Epithelial cell of proximal tubule (primary cell): ENCODE measurements around the gene TNNI2. TPM values are rescaled to one million over a fixed set of nuclear protein-coding genes. Genes with fewer than 3 reads are reported as not detected.
A peak's percentile ranks its signal among the peaks of the same experiment; 100 is the strongest.
"Not testable (repeated sequence)": the region's sequence is repeated elsewhere in the genome, so short reads cannot be mapped to it uniquely, and the experiment has no call there.

Source experiments
- DNase-seq: peaks from one replicate; pipeline ENCODE4 v3.0.0-alpha.2; 2011; ENCODE audit warnings: low read depth
- H3K4me3 ChIP-seq: 2 replicates; pipeline ENCODE4 v1.5.1; 2011; ENCODE audit warnings: low read depth, mild to moderate bottlenecking, low read length
- total RNA-seq: library from RNA; depleted of rRNA; stranded (reverse); fragments of >200 nt; gene quantifications from 2 replicates; pipeline ENCODE4 v1.2.3, GENCODE V29; 2015
- TF ChIP-seq, protein P1 (sequence below): conservative IDR thresholded peaks from 2 replicates; pipeline ENCODE4 v1.5.1; 2012; ENCODE audit warnings: low read depth, mild to moderate bottlenecking, low read length

The TNNI2 gene
- total RNA-seq, 1 donor from 2014 or later, result not detected

DNA sequence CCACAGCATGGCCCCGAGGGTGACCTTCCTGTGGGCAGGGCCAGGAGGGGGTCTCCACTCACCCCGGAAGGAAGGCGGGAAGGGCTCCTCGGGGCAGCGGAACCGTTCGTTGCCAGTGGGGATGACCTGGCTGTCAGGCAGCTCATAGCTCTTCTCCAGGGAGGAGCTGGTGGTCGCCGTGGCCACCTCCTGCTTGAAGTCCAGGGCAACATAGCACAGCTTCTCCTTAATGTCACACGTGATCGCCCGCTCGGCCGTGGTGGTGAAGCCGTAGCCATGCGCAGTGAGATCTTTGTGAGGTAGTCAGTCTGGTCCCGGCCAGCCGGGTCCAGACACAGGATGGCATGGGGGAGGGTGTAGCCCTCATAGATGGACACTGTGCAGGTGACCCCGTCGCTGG, 35.5 kb upstream of the TNNI2 start:
- DNase-seq, result no peak
- TF ChIP-seq, protein P1, sequence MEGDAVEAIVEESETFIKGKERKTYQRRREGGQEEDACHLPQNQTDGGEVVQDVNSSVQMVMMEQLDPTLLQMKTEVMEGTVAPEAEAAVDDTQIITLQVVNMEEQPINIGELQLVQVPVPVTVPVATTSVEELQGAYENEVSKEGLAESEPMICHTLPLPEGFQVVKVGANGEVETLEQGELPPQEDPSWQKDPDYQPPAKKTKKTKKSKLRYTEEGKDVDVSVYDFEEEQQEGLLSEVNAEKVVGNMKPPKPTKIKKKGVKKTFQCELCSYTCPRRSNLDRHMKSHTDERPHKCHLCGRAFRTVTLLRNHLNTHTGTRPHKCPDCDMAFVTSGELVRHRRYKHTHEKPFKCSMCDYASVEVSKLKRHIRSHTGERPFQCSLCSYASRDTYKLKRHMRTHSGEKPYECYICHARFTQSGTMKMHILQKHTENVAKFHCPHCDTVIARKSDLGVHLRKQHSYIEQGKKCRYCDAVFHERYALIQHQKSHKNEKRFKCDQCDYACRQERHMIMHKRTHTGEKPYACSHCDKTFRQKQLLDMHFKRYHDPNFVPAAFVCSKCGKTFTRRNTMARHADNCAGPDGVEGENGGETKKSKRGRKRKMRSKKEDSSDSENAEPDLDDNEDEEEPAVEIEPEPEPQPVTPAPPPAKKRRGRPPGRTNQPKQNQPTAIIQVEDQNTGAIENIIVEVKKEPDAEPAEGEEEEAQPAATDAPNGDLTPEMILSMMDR, result no peak
- H3K4me3 ChIP-seq, result no peak overlapping the region

DNA sequence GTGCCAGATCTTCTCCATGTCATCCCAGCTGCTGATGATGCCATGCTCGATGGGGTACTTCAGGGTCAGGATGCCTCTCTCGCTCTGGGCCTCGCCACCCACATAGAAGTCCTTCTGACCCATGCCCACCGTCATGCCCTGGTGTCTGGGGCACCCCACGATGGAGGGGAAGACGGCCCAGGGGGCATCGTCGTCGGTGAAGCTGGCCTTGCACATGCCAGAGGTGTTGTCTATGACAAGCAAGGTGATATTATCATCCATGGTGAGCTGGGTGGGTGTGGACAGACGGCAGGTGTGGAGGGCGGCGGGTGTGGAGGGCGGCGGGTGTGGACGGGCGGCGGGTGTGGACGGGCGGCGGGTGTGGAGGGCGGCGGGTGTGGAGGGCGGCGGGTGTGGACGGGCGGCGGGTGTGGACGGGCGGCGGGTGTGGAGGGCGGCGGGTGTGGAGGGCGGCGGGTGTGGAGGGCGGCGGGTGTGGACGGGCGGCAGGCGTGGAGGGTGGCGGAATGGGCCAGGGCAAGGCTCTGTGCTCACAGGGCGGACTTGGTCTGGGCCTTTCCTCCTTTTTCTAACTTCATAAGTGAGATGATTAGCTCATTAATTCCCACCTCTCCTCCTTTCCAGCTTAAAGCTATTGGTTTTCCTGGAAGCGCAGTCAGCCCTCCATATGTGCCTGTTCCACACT, 34.8 kb upstream of the TNNI2 start:
- not testable (repeated sequence) for H3K4me3 ChIP-seq, DNase-seq

DNA sequence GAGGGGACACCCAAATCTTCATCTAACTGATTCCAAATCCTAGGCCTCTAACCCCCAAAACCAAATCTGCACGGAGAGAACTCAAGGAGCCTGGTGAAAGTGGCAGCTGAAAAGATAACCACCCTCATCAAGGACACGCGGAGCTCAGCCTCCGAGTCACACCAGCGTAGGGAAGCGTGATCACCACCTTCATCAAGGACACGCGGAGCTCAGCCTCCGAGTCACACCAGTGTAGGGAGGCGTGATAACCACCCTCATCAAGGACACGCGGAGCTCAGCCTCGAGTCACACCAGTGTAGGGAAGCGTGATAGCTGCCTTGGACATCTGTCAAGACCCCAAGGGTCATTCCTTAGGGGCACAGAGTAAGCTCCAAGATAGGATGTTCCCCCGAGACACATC, 33.3 kb upstream of the TNNI2 start:
- no peak overlapping the region for H3K4me3 ChIP-seq
- TF ChIP-seq, protein P1, result no peak
- DNase-seq, result no peak

DNA sequence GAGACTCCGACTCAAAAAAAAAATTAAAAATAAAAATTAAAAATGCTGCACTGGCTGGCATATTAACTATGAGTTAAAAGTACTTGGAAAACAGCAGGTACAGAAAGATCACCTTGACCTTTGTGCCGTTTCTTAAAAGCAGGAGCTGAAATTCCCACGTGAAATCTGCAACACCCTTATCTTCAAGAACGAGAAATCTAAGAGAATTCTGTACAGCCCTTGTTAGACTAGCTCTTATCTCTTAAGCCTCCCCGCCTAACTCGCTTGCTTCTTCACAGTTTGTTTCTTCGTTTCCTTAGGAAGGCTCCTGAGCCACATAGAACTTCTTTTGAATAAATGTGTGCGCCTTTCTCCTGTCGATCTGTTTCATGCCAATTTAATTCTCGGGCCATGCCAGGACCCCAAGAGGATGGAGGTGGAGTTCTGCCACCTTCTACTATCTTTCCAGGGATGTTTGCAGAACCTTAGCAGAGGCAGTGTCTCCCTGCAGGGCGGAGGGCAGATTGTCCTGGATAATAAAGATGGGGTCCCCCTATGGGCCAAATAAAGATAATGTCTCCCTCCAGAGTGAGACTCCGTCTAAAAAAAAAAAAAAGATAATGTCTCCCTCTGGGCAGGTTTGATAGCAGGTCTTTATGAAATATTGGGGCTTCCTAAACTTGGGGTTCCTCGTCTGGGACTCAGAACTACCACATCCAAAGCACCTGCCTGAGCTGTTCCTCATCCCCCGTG, 31.4 kb upstream of the TNNI2 start:
- TF ChIP-seq, protein P1, result peak; percentile 13
- DNase-seq, result no peak

DNA sequence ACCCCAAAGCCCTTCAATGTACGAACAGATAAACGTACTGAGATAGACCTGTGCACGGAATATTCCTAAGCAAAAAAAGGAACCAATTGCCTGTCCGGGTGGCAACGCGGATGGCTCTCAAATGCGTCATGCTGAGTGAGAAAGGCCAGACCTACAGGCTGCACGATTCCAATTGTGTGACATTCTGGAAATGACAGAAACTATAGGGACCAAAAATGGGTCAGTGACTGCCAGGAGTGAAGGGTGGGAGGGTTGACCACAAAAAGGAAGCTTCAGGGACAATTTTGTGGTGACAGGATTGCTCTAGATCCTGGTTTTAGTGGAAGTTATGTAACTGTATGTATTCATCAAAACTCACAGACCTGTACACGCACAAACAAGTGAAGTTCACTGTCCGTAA, 28.0 kb upstream of the TNNI2 start:
- DNase-seq, result no peak
- TF ChIP-seq, protein P1, result no peak
- no peak overlapping the region for H3K4me3 ChIP-seq

More for the DNA sequence above, 31.4 kb upstream of the TNNI2 start:
- no peak overlapping the region for H3K4me3 ChIP-seq

DNA sequence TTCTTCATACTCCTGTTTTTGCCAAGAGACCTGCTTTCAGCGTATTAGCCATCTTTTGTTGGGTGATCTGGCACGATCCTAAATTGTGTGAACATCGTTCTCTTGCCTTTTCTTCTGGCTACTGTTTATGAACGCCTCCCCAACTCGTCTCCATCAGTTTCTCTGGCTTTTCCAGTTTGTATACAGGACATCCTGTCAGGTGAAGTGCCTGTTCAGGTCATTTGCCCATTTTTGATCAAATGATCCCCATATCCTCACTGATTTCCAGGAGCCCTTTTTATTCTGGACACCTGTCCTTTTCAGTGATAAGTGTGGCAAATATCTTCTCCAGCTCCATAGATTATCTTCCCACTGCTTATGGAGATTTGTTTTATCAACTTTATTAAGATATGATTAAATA, 26.5 kb upstream of the TNNI2 start:
- TF ChIP-seq, protein P1, result no peak
- DNase-seq, result no peak
- H3K4me3 ChIP-seq, result no peak overlapping the region

GRCh38 chr11:1812801-1813200, 26.0 kb upstream of the TNNI2 start:
- H3K4me3 ChIP-seq, result no peak overlapping the region
- TF ChIP-seq, protein P1, result no peak
- no peak for DNase-seq

GRCh38 chr11:1813356-1813755, 25.4 kb upstream of the TNNI2 start:
- not testable (repeated sequence) for DNase-seq, H3K4me3 ChIP-seq
